Right lung (tissue), 5 donors: Measurements from ENCODE around the gene AMPD3. TPM values are rescaled to one million over a fixed set of nuclear protein-coding genes. Genes with fewer than 3 reads are reported as not detected.

ENCODE experiments used
- DNase-seq, 2 donors: peaks; one replicate each; pipeline ENCODE4 v3.0.0-alpha.2; 2013
- polyA plus RNA-seq, 5 donors: library from polyadenylated mRNA; unstranded; fragments of 120-200 nt; gene quantifications; one replicate each; pipeline versions ENCODE4 v1.2.1 to v1.2.3, GENCODE V29; 2013; ENCODE audit warnings: inconsistent platforms in 1 of 5, low replicate concordance in 1 of 5; ENCODE audit not compliant: insufficient read length in 5 of 5, insufficient read depth in 1 of 5

The AMPD3 gene
- polyA plus RNA-seq, 5 donors, result 6.1 to 10.4 (median 7.4) TPM

DNA sequence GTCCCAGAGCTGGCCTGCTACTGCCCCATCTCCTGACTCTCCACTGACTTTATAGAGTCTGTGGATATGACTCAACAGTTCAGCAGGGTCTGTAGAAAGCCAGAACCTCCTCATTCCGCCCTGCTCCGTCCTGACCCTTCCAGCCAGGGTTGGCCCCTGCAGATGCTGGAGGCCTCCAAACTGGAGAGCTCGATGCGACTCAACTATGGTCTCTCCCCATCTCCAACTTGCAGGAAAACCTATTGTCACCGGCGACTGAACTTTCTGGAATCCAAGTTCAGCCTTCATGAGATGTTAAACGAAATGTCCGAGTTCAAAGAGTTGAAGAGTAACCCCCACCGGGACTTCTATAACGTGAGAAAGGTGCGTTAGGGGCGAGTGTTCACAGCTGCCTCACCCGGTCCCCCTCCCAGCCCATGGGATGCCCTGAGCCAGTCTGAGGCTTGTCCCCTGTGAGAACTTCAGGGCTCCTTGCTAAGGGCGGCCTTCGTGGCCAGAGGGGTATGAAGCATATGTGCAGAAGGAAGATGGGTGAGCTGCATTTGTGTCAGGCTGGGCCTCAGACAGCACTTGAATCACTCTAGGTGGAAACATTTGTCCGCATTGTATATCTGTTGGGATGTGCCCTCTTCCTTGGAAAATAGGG lies 32.1 kb downstream of the AMPD3 start:
- DNase-seq, result no peak

DNA sequence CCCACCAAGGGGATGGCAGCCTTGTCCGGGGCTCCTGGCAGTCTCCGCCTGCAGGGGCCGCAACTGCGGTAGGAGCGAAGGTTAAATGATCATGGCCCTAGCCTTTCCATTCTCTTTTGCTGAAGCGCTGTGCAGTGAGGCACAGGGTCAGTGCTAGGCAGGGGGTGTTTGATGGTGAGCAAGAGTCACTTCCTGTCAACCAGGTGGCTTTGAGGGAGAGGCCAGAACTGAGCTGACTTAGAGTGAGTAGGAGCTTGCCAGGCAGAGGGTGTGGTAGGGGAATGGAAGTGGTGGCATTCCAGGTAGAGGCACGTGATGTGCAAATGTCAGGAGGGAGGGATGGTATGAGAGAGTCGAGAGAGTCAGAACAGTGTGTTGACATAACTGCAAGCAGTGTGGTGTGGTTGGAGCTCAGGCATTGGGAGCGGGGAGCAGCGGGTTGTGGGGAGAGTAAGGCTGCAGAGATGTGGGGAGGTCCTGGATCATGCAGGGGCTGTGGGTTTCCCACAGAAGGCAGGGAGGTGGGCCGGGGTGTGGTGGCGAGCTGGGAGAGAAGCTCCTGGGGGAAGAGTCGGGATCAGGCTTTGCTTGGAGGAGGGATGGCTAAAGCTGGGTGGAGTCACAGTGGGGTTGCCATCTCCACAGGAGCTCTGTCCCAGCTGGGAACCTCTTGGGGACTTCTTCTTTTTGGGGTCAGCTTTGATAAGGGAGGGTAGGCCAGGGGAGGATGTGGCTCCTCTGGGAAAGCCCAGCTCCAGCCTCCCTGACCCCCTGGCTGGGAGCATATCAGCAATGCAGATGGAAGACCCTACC lies 33.3 kb downstream of the AMPD3 start:
- DNase-seq, result no peak

DNA sequence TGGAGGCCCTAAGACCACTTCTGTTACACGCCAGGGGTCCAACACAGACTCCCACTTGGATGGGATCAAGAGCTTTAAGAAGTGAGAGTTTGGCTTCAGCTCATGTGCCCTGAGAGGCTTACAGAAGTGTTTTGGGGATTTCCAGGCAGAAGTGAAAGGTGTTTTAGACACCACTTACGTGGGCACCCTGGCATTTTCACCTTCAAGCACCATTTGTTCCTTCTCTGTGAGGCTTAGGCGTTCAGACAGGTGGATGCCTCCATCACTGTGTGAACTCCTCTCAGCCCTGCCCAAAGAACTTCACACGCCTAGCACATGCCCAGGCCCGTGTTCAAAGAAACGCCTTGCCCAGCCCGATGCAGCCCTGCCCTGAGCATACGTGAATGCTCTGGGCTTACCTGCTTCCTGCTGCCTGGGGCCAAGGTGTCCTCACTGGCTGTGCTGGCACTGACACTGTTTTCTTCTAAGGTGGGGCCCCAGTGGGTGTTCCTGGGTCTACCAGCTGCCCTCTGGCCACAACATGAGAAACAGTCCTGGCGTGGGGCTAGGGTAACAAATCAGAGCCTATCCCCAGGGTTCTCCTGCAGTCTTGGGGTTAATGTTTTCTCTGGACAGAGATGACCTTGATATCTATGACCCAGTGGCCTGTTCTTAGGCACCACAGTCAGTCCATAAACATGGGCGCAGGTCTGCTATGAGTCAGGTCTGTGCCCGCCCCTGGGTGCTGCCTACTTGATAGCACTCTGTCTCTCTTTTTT lies 34.0 kb downstream of the AMPD3 start:
- no peak for DNase-seq

DNA sequence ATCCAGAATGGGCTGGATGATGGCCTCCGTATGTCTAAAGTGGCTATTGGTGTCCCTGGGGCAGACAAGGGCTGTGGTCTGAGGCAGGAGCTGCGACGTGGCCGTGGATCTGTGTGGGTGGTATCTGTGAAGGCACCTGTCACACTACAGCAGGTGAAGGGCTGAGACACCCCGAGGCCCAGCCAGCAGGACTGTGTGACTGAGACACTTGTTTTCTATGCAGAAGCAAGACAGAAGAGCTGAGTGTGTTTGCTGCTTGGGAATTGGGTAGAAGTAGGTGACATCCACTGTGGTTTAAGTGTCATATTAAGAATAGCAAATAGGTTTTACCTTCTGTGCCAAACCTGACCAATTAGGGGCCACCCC lies 35.0 kb downstream of the AMPD3 start:
- no peak for DNase-seq

DNA sequence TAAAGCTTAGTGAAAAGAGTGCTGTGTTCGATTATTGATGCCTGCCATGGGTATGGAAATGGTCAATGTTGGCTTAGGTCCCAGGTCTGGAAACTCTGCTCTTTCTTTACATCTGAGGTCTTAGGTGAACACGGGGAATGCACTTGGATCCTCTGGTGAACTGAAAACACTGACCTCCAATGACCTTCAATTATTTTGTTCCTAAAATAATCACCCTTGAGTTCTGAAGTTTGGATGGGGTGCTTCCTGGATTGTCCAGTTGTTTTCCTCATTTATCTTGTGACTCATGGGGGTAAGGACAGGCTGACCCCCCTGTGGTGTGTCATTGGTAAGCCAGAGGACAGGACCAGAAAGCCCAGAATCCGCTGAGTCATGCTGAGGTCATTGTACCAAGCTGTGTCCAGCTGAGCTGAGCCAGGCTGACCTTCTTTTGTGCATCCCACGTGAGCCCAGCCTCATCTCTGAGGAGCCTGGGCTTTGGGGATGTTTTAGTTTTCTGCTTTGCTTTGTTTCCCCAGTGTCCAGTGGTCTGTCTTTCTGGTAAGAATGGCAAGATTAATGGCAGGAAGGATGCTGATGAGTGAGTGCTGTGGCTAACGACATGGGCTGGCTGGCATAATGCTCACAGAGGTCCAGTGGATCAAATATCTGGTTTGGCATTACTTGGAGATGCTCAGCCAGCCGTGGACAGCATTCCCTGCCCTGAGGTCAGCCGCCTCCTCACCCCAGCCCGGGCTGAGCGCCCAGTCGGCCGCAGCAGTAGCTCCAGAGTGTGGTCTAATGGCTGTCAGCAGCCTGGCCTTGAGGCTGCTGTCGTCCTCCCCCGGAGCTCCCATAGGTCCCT lies 35.6 kb downstream of the AMPD3 start:
- no peak for DNase-seq

DNA sequence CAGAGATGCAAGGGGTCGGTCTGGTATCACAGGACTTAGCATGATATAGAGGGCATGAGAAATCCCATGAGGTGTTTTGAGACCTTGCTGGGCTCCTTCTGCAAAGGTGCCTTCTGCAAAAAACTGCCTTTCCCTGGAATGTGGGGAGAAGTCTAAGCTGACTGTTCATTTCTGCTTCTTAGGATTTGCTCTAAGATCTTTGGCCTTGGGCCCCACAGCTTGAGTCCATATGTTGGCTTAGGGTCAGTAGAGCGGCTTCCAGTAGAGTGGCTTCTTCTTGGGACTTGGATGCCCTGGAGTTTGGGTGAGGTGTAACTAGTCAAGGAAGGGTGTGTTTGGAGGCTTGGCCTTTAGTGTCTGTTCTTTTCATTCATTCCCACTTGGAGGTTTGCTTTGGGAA lies 37.0 kb downstream of the AMPD3 start:
- no peak for DNase-seq

DNA sequence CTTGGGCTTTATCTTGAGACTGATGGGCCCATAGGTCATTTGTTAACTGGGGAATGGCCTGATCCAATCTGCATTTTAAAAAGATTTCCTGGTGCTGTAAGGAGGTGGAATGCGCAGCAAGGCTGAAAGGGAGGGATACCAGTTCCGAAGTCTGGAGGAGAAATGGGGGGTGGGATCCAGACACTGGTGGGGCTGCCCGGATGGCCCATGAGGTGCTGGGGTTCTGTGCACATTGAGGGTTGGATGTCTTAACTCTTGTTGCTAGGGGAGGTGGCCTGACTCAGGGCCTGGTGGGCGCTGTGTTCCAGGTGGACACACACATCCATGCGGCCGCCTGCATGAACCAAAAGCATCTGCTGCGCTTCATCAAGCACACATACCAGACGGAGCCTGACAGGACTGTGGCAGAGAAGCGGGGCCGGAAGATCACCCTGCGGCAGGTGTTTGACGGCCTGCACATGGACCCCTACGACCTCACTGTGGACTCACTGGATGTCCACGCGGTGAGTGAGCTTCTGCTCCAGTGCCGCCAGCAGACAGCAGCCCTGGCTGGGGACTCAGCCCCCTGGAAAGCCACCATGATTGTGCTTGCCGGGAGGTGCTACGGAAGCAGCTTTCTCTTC lies 38.1 kb downstream of the AMPD3 start:
- no peak for DNase-seq

DNA sequence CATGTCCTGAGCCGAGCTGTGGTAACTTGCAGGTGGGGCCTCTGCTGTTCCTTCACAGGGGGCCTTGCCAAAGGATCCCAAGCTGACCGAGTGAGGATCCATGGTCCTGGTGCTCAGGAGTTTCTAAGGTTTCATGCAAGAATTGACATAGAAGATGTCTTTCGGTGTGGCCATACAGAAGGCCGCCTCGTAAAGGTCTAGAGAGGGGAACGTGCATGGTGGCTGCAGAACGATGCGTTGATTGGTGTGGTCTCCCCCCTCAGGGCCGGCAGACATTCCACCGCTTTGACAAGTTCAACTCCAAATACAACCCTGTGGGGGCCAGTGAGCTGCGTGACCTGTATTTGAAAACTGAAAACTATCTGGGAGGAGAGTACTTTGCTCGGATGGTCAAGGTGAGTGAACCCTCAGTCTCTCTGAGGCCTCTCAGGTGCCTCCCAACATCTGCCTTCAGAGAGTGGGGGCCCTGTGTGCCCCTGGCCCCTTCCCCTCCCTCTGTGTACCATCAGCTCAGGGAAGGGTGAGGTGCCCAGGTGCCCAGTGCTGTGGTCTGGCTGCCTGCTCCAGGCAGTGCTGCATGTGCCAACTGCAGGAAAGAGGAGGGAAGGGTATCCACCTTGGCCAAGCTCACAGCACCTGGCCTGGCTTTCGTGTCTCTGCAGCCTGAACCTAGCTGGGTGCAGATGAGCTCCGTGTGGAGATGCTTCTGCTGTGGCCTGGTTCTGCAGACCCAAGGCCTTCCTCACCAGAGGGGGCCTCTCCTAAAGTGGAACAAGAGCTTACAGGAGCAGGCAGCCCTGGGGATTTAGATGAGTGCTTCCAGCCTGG lies 39.8 kb downstream of the AMPD3 start:
- no peak for DNase-seq

DNA sequence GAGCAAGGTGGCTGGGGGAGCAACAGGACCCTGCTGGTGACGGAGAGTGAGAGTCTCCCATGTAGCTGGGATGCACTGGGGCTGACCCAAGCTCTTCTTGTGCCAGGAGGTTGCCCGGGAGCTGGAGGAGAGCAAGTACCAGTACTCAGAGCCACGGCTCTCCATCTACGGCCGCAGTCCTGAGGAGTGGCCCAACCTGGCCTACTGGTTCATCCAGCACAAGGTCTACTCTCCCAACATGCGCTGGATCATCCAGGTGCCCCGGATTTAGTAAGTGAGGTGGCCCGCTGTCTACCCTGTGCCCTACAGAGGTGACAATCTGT lies 40.4 kb downstream of the AMPD3 start:
- DNase-seq, result no peak

DNA sequence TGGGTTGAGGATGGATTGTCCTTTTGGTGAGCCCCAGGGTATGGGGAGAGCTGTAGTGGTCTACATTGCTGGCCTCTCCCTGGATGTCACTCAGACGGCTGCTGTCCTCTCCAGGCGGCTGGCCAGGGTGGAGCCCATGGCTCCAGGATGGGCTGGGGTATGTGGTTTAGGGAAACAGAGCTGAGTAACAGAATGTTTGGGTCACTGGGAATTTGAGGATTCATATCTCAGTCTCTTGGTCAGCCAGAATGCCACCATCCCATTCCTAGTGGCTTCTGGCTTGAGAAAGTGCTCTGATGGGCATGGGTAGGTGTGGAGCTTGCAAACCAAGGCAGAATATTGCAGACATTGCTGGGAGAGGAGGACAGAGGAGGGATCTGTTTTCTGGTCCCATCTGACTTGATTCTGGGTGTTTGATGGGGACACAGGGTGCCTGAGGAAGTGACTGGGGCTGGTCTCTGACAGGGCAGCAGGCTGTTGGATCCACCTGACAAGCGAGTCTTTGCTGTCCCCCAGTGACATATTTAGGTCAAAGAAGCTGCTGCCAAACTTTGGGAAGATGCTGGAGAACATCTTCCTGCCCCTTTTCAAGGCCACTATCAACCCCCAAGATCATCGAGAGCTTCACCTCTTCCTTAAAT lies 41.4 kb downstream of the AMPD3 start:
- no peak for DNase-seq

DNA sequence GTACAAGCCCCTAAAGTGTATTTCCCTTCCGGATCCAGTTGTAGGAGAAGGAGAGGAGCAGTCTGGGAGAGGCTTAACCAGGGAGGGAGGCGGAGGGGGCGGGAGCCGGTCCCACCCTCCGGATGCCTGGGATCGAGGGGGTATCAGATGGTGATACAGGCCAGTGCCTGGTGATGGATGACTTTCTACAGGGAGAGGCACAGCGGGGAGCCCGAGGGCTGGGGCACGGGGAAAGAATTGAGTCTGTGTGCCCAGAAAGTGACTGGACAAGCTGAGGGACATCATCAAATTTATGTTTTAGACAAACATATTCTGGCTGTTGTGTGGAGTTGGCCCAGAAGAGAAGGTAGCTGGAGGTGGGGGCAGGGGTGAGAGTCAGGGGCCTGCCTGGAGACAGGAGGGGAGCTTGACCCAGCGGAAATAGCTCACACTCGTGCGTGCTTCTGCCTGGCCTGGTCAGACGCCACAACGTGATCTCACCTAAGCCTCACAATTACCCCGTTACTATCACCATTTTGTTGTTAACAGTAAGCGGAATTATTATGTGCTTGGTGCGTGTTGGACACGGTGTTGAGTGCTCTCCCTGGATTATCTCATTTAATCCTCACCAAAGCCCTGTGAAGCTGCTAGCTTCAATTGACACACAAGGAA lies 42.4 kb downstream of the AMPD3 start:
- no peak for DNase-seq

DNA sequence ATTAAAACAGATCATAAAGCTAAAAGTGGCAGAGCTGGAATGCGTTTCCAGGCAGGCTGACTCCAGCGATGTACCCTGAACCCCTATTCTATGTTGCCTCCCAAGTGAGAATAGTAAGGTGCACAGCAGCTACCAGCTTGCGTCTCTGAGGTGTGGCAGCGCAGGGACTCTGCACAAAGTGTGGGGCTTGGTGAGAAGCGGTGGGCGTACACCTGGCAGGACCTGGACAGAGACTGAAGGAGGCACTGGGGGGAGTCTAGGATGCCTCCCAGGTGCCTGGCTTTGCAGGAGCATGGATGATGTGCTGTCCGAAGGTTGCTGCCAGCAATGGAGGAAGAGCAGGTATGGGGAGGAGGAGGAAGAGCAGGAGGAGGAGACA lies 42.9 kb downstream of the AMPD3 start:
- DNase-seq, result no peak

DNA sequence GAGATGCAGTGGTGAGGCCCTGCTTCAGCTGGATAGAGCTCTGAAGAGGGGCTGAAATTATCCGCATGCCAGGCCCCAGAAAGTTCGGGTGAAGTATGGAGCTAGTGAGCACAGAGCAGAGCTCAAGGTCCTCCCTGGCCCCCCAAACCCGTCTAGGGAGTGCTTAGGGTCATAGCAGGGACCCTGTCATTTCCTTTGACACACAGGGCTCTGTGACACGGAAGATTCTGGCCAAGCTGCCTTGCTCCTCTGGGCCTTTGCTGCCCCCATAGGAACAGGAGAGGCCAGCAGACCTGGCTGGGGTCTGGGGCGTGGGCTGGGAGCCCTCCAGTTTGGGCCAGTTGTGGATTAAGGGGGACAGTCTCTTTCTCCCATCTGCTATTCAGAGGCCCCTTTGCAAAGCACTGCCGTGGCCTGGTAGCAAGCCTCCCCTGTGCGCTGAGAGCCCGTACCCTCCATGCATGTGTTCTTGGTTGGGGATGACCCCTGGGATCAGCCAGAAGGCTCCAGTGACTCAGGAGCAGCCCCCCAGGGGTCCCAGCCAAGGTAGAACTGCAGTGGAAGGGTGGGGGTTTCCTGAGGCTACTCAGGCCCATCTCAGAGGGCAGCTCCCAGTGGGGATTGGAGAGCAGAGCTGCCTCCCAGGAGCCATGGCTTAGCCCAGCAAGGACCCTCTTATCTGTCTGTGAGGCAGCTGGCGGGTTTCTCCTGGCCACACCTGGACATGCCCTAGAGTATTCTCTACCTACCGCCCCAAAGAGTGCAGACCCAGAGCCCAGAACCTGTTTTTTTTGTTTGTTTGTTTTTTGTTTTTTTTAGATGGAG lies 43.6 kb downstream of the AMPD3 start:
- DNase-seq, result no peak

DNA sequence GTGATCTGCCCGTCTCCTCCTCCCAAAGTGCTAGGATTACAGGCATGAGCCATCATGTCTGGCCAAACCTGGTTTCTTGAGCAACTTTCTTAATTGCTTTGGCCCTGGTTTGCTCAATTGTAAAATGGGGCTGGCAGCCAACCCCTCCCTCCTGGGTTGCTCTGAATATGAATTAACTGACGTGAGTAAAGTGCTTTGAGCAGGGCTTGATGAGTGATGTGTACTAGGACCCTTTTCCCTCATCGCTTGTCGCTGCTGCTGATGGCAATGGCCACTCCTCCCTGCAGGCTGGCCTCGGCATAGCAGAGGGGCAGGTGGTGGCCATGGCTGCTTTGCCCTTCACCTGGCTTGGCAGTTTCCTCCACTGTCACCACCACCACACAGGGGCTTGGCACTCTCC lies 44.4 kb downstream of the AMPD3 start:
- no peak for DNase-seq

DNA sequence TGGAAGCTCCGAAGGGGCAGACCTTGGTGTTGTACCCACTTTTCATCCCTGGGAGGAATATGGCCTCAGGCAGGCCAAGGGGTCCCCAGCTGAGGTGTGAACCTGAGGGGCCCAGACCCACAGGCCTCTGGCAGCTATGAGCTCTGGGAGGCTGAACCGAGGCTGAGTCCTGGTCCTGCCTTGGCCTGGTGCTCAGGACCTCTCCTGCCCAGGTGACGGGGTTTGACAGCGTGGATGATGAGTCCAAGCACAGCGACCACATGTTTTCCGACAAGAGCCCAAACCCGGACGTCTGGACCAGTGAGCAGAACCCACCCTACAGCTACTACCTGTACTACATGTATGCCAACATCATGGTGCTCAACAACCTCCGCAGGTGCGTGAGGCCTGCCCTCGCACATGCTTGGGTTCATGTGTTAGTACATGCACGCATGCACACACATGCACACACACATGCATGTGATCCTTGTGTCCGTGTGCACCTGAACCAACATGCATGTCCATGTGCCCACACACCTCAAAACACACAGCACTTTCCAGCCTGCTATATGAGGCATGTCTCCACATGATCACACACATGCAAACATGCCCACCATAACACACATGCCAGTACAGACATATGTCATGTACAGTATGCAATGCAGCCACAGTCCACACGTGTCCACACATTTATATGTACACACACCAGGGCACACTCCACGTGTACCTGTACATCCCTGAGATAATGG lies 45.0 kb downstream of the AMPD3 start:
- DNase-seq, result no peak

DNA sequence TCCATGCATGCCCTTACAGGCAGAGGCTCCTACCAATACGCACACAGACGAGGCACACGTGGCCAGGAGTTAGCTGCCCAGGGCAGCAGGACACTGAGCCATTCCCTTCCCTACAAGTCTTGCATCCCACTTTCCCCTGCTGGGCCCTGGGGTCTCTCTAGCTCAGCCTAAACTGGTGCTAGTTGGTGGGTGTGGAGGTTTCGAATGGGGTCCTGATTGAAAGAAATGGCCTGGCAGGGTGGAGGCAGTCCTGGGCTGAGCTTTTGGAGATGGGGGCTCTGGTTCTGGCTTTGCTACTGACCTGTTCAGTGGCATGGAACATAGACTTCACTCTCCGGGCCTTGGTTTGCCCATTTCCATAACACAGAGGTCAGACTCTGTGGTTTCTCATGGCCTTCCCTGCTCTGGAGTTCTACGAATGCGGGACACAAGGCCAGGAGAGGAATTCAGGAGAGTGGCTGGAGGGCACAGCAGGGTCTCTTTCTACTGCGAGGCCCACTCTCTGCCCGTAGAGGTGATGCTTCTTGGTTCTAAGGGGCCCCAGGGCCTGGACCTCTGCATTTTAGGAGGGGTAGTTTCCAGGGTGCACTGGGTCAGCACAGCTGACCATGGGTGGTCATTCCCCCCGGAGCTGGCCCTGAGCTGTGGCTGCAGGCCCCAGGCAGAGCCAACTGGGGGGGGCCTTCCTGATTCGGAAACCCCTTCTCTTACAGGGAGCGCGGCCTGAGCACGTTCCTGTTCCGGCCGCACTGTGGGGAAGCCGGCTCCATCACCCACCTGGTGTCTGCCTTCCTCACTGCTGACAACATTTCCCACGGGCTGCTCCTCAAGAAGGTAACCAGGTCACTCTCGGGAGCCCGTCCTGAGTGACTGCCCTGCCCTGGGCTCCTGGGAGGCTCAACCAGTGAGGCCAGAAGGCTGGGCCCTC lies 46.0 kb downstream of the AMPD3 start:
- DNase-seq, result no peak
